Stimulated activated CD8-positive, alpha-beta memory T cell treated with anti-CD3 and anti-CD28 coated beads, Interleukin-15, amount 100 ng/mL, for 1 hour (primary cell): ENCODE measurements around the gene CCDC142.
"Not testable (repeated sequence)": the region's sequence is repeated elsewhere in the genome, so short reads cannot be mapped to it uniquely, and the experiment has no call there.

Experiments used
- DNase-seq: peaks from one replicate; pipeline ENCODE4 v3.0.0-alpha.2; 2020; ENCODE audit warnings: low read depth

The CCDC142 gene

DNA sequence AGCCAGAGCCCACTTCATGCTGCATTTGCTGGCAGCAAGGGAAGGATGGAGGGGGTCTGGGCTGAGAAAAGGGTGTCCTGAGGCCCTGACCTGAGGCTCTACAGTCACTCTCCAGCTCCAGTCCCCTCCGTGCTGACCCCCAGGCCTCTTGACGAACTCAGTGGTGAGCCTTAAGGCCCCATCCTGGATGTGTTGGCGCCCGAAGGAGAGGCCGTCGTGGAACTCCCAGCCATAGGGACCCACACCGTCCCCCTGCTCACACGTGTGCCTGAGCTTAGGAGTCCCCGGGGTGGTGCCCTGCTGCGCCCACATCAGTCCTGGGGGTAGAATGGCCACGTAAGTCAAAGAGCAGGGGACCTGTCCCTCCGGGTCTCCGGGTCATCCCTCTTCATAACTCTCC is 18.4 kb downstream of the CCDC142 start:
- no peak for DNase-seq

DNA sequence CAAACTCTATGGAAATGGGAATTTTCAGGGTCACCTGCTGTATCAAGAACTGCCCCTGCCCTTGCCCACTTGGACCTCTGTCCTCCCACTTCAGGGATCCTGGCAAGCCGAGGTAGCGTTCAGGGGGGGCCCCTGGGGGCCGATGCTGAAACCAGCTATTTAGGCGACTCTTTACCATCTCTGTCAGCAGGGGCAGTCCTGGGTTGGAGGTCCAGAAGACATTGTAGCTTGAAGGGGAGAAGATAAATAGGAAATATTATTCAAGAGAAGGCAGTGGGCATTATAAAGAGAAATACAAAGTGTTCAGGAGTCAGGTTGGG is 20.1 kb downstream of the CCDC142 start:
- DNase-seq = no peak

DNA sequence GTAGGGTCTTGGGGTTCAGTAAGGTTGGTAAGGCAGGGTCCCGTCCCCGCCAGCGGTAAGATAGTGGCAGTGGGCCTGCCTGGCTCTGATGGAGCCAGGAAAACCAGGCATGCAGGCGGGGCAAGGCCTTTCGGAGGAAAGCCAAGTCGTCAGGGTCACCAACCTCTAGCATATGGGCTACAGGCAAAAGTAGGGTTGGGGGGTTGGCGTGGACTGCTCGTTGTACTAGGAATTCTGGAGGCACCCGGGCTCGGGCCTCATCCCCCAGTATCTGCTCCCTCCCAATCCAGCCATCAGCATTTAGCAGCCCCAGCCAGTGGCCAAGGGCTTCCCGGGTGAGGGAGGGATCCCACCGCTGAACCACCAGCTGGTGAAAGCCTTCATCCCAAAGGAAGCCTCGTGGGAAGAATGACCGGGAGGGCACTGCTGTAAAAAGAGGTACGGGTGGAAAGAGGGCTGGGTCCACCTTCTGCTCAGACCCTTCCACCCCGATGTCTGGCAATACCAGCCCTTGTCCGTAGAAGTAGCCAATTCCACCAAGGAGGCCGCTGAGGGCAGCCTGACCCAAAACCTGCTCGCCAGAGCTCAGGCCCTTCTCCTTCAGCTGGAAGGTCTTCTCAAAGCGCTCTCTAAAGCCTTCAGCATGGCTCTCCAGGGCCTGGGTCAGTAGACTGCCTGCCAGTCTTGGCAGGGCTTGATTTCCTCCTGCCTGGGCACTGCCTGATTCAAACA is 20.6 kb downstream of the CCDC142 start:
- DNase-seq = no peak

DNA sequence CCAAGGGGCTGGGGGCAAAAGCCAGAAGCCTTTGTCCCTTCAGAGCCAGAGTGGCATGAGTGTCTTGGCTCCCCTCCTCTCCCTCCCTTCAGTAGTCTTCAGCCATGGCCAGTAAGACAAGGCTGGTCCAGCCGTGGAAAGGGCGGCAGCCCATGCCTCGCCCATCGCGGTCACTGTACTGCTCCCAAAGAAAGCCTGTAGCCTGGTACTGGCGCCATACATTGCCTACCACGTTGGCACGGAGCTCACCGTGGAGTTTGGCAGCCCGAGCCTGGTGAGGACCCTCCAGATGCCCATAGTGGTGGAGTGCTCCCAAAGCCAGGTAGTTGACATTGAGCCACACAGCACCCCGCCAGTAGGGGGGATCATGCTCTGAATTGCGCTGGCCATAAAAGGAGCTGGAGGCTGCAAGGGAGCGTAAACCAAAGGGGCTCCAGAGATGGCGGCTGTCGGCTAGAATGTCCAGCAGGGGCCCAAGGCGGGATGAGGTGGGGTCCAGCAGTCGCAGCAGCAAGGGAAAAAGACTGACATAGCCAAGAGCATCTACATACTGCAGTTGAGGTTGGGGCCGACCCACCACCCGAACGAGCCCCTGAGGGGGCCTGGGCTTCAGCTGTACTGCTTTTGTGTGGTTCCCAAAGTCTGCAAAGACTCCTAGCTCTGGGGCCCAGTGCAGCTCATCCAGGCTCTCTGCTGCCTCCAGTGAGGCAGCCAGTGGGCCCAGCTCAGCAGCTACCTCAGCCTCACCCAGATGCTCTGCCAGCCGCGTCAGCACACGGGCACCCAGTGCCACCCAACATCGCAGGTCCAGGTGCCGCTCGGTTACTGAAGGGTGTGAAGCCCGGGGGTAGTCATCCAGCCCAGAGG is 21.4 kb downstream of the CCDC142 start:
- no peak for DNase-seq

DNA sequence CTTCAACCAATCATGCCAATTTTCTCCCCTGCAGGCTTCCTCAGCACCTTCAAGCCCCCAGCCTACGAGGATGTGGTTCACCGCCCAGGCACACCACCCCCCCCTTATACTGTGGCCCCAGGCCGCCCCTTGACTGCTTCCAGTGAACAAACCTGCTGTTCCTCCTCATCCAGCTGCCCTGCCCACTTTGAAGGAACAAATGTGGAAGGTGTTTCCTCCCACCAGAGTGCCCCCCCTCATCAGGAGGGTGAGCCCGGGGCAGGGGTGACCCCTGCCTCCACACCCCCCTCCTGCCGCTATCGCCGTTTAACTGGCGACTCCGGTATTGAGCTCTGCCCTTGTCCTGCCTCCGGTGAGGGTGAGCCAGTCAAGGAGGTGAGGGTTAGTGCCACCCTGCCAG is 22.6 kb downstream of the CCDC142 start:
- DNase-seq = not testable (repeated sequence)

DNA sequence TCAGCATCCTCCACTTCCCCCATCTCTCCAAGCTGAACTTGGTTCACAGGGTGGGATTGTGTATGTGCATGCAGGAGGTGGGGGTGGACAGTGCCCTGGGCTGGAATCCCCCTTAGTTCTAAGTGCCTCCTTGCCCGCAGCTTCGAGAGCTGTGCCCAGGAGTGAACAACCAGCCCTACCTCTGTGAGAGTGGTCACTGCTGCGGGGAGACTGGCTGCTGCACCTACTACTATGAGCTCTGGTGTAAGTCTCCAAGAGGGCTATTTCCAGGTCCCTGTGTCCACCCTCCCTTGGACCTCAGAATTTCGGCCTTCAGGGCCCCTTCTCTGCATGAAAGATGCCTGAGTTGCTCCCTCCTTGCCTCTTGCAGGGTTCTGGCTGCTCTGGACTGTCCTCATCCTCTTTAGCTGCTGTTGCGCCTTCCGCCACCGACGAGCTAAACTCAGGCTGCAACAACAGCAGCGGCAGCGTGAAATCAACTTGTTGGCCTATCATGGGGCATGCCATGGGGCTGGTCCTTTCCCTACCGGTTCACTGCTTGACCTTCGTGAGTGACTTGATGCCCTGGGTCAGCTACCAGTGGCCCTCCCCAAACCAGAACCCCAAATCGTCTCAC is 23.2 kb downstream of the CCDC142 start:
- not testable (repeated sequence) for DNase-seq

DNA sequence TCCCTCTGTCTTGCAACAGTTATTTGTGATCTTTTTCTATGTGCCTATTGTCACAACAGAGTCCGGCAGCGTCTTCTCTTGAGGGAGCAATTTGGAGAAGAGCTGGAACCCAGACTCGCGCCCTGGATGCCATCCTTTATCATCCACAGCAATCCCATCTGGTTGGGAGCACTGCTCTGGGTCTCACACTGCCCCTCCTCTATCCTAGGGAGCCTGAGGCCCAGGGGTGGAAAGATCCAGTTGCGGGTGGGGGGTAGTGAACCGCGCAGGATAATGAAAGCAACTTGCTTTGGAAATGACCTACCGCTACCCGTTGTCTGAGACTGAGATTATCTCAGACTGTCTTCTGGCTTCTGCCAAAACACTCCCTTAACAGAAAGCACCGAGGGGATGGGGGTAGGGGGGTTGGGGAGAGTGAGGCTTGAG is 23.8 kb downstream of the CCDC142 start:
- no peak for DNase-seq

DNA sequence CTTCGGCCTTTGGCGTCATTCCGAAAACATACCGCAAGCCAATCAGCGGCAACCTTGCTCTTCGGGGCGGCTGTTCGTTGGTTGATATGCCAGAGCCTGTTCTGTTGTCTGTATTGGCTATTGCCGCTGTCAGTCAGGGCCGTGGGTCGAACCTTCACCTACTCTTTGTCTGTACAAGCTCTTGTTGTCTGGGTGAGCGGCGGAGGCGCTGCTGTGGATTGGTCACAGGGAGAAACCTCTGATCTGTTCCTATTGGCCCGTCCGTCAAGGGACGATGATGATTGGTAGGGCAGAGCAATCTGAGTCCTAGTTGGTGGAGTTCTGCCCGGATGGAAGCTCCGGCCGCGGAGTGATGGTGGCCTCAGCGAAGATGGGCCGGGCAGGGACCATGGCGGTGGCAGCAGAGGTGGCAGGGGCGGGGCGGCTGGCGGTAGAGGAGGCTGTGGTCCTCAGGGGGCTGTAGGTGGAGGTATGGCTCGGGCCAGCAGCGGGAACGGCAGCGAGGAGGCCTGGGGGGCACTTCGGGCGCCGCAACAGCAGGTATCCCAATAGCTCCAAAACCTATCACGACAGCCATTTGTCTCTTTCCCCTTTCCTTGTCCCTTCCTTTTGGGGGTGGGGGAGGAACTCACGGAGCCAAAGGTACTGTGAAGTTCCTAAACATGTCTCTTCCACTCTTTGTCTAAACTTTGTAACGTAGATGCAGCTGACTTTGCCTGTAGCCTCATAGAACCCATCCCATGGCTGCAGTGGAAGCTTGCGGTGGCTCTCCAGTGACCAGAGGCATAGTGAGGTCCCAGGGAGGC is 24.5 kb downstream of the CCDC142 start, which contains the start of gene WBP1:
Gene WBP1, plus strand, starts transcription at position 307 of the 806 bp plus-strand sequence. Its CDS starts 165 bp downstream, at position 472.
- peak; percentile 97 for DNase-seq

DNA sequence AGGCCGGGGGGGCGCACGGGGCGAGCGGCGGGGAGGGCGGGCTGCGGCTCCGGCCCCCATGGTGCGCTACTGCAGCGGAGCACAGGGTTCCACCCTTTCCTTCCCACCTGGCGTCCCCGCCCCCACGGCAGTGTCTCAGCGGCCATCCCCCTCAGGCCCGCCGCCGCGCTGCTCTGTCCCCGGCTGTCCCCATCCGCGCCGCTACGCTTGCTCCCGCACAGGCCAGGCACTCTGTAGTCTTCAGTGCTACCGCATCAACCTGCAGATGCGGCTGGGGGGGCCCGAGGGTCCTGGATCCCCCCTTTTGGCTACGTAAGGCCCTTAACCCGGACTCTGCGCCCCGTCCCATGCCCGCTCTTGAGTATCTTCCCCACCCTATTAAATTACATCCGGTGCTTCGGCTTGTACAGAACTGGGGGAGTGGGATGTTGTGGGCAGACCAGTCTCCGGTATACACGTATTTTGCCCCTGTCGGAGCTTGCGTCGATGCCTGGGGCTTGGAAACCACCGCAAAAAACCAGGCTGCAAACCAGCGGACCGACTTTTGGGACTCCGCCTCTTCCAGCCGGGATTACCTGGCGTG is 25.2 kb downstream of the CCDC142 start:
- DNase-seq = peak; percentile 63

DNA sequence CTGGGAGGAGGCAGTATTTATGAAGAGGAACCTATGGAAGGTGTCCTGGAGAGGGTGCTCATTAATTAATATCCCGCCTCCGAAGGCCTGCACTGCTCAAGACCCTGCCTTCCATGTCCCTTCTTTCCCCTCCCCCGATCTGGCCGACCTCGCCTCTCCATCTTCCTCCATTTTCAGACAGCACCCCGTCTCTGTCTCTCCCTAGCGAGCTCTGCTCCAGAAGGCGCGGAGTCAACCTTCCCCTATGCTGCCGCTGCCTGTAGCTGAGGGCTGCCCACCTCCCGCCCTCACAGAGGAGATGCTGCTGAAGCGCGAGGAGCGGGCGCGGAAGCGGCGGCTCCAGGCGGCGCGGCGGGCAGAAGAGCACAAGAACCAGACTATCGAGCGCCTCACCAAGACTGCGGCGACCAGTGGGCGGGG is 25.7 kb downstream of the CCDC142 start:
- no peak for DNase-seq

DNA sequence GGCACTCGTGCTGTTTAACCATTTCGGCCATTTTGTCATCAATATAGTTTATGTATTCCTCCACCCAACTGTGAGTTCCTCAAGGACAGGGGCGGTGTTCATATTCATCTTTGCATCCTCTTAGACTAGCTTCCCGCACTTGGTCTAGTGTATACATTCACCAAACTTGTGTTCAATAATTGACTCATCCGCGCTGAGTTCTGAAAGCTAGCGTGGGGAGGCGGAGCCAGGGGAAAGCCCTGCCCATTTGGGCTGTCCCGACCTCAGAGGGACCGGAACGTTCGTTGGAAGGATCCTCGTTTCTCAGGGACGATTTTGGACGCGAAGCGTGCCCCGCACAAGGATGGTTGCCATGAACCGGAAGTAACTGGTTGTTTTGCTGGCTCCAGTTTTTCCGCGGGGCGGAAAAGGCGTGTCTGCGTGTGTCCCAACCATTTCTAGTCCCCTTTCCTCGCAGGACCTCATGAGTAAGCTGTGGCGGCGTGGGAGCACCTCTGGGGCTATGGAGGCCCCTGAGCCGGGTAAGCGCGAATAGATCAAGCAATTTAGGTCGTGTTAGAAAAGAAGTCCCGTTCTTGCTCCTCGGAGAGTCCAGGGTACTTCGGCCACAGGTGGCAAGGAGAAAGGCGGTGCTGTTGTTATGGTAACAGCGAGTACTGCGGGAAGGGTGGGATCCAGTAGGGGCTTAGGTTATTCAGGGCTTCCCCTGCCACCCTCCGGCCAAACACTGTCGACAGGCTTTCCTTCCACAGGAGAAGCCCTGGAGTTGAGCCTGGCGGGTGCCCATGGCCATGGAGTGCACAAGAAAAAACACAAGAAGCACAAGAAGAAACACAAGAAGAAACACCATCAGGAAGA is 27.9 kb downstream of the CCDC142 start, which contains the start of gene INO80B:
Gene INO80B, plus strand, starts transcription at position 434 of the 858 bp plus-strand sequence. Its CDS starts 30 bp downstream, at position 464.
- peak; percentile 97 for DNase-seq

DNA sequence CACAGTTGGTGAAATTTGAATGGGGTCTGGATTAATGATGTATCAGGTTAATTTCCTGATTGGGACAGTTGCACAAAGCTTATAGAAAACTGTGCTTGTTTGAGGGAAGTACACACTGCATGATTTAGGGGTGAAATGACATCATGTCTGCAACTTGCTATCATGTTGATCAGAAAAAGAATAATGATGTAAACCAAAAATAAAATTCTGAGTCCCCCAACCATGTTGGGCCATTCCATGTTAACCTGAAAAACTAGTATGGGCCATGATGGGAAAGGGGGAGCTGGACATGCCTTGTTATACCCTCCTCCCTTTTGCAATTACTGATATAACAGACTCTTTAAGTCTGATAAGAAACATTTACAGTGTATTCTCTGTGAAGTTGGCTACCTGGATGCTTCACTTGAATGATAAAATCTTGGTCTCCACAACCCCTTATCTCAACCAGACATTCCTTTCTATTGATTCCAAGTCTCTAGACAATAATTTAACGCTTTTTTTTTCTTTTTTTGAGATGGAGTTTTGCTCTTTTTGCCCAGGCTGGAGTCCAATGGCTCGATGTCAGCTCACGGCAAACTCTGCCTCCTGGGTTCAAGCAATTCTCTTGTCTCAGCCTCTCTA is 32.1 kb downstream of the CCDC142 start:
- DNase-seq = no peak

DNA sequence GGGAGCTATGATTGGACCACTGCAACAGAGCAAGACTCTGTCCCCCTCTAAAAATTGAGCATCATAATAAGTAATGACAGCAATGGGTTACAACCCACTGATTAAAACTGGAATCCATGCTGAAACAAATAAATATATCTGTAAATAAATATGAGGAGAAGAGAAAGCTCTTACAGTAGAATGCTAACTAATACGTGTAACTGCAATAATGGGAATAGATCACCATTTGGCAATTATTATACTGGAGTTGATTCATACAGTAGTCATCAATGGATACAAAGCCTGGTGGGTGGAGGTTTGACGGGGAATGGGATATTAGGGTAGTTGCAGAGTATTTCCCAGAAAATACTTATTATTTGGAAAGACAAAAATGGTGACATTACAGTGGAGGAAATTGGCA is 34.0 kb downstream of the CCDC142 start:
- no peak for DNase-seq

DNA sequence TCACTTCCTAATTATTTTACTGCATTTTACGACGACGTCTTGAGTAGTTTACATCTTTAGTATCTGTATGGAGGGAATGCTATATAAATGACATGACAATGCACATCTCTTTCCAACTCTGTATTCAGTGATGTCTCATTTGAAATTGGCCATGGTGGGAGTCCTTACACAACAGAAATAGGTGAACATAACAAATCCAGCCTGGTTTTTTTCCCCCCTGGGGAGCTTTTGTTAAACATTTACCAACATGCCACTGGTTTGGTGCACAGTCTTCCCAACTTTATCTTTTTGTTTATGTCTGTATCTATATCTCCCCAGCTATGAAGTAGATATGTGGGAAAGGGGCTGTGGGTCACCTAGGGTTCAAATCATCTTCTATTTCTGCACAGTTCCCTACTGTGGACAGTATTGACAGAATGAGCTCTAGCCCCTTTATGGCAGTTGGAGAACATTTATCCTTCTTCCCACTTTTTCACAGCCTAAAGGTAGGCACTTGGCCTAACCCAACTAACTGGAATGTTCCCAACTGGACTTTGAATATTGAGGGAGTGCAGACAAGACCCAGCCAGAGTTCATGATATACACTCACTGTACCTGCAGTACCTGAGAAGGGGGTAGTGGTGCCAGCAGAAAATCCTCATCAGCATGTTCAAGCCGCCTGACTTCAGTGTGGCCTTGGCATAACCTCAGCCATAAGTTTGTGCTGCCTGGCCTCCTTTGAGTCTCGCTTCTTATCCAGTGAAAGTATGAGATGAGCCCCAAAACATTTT is 35.4 kb downstream of the CCDC142 start:
- no peak for DNase-seq

DNA sequence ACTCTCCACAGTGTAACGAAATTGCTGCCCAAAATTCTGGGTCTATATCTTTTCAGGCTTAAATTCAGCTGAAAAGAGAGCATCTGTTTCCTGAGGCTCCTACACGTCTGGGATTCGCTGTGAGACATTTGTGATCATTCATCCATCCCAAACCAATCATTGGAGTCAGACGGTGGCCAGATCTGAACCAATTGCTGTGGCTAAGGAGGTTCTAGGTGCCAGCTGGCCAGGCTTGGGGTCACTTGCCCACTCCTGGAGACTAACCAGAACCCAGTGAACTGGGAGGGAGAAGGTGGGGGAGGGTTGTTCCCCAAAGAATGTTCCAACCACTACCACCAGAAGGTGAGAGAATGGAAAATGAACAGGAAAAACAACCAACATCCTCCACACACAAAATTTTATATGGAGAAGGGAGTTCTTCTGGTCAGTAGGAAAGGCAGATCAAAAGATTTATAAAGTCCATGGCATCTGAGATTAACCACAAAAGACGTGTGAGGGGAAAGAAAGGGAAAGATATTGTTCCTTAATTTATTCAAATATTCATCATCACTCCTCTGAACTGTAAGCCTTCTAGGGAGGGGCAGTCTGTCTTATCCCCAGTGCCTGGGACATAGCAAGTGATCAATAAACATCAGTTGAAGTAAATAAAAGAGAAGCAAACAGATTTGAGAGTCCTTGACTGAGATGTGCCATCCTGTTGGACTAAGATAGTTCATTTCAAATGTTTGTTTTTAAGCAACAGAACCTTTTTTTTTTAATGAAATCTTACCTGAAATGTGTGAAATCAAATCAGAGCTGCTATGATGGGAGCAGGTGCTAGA is 38.1 kb downstream of the CCDC142 start:
- DNase-seq = no peak

DNA sequence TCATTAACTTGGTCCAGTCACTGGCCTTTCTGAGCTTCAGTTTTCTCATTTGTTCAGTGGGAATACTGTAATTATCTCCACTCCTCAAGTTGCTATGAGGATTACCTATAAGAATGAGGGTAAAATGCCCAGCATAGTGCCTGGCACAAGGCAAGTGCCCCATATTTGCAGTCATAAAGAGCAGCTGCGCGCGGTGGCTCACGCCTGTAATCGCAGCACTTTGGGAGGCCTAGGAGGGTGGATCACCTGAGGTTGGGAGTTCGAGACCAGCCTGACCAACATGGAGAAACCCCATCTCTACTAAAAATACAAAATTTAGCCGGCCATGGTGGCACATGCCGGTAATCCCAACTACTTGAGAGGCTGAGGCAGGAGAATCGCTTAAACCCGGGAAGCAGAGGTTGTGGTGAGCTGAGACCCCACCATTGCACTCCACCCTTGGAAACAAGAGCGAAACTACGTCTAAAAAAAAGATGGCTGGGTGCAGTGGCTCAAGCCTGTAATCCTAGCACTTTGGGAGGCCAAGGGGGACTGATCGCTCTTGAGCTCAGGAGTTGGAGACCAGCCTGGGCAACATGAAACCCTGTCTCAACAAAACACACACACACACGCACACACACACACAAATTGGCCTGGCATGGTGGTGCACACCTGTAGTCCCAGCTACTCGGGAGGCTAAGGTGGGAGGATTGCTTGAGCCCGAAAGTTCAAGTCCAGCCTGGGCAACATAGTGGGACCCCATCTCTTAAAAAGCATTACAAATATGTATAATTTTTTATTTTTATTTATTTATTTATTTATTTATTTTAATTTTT is 40.1 kb downstream of the CCDC142 start:
- not testable (repeated sequence) for DNase-seq

DNA sequence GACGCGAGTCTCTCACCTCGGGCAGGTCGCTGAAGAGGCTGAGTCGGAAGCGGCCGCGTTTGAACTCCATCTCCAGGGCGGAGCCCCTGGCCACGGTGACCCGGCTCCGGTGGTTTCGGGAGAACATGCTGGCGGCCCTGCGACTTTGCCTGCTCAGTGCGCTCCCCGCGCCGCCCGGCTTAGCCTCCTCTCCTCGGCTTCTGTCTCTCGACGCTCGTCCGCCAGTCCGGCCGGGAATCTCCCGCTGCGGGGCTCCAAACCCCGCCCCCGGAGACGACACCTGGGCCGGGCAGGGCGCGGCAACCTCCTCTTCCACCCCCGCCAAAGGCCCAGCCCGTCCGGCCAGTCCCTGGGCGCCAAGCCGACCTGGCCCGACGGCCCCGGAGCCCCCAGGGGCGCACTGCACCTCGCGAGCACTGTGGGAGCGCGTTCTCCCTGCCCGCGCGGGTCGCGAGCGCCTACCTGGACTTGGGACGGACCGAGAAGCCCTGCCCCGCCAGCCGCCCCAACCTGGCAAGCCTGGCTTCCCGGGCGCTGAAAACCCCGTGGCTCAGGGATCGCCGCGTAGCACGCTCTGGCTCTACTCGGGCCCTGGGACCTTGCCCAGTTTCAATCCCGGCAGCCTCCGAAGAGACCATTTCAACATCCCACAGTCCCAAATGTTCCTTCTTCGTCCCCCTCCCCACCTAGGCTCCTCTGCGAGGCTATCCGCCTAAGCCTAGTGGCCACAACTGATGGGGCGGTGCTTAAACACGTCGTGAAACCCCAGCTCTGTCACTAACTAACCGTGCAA is 40.9 kb downstream of the CCDC142 start, which contains the start of gene RTKN:
Gene RTKN, minus strand, starts transcription at position 248 of the 793 bp plus-strand sequence. Its CDS starts 121 bp downstream, at position 127.
- no peak for DNase-seq
